GM19395 (cell line): ENCODE data around the gene EML2.

Experiments used
- ATAC-seq: cut with Tn5 transposase; IDR thresholded peaks from one replicate; pipeline ENCODE4 v1.9.1; 2021; ENCODE audit warnings: mild to moderate bottlenecking, moderate library complexity; ENCODE audit not compliant: unreplicated experiment

EML2 gene

DNA sequence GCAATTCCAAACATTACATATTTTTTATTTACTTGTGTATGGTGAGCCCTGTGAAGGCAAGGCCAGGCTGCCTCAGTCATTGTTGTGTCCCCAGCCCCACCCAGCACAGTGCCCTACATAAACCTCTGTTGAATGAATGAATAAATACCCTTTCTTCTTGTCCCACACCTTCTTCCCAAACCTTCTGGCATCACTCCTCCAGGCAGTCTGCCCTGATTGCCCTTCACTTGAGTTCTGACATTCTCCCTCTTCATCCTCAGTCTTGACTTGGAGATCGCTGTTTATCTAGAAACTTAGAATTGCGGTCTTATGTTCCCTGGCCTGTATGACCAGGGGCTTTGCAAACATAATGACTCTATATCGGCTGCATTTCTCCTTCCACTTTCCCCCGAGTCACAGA lies 49.4 kb downstream of the EML2 start:
- ATAC-seq, result no peak

DNA sequence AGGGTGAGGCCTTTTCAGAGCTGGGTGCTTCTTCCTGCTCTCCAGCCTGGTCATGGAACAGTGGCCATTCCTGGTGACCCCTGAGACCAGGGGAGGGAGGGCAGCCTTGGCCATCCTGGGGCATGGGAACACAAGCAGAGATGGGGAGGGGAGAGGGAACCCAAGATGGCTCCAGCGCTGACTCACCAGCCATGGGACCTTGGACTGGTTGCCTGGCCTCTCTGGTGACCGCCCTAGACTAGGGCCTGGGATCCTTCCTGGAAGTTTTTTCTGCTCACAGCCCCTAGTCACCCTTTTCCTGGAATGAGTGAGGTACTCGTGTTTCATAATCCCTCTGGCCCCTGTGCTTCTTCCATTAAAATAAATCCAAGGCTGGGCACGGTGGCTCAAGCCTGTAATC lies 51.3 kb downstream of the EML2 start:
- ATAC-seq, result no peak

- ATAC-seq, result no peak
These were observed 54.0 kb downstream of the EML2 start for GRCh38 chr19:45585158-45585577.

DNA sequence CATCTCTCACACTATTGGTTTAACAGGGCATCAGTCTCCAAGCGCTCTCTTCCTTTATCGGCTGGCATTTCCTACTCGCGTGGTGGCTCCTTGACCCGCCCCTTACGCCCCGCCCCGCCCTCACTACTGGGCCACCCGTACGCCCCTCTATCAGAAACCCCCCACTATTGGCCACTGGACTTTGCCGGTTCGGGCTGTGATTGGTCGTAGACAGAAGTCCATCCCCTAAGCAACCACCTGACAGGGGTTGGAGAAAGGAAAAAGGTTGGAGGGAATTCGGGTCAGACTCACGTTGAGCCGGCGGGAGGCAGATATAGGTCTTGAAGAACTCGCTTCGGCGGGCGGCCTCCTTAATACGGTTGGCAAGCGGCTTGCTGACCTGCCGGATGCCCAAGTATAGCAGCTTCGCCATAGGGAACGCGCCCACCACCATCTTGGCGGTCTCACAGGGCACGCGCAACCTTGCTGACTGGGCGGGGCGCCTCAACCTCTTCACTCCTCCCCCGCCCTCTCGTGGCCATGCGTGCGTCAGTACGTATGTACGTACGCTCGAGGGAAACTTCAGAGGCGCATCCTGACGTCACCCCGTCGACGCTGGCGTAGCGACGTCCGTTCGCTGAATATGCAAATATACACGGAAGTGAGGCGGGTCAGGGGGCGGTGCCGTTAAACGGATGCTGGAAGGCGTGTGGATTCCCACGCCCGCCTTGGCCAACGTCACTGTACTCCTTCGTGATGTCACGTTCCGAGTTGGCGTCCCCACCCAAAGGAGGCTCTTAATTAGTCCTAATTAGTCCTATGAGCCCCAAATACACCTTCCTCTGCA lies 54.7 kb downstream of the EML2 start, which contains the start of gene OPA3:
Gene OPA3, minus strand, starts transcription at position 471 of the 826 bp plus-strand sequence. Its CDS starts 38 bp downstream, at position 433.
- ATAC-seq, result peak; percentile 88

DNA sequence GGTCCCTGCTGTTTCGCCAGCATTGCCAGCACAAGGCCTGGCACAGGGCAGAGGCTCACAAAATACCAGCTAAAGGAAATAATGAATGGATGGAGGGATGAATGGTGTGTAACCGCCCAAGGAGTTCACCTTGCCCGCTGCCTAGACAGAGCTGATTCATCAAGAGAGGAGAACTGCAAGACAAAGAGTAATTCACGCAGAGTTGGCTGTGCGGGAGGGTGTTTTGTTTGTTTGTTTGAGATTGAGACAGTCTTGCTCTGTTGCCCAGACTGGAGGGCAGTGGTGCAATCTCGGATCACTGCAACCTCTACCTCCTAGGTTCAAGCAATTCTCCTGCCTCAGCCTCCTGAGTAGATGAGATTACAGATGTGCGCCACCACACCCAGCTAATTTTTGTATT lies 57.6 kb downstream of the EML2 start:
- ATAC-seq, result no peak

- ATAC-seq, result no peak
These were observed 60.3 kb downstream of the EML2 start for GRCh38 chr19:45578861-45579260.

- ATAC-seq, result no peak
These were observed 61.9 kb downstream of the EML2 start for GRCh38 chr19:45577111-45577905.

DNA sequence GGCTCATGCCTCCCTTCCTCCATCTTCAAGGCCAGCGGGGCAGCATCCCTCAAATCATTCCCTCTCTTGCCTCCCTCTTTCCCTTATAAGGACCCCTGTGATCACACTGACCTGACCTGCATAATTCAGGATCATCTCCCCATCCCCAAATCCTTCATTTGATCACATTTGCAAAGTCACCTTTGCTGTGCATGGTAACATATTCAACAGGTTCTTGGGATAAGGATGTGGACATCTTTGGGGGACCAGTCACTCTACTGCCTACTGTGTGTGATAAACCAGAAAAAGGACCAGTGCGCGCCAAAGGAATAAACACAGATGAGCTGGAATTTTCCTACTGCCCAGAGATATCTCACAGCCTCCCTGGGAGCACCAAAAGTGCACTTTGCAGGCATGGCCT lies 62.5 kb downstream of the EML2 start:
- ATAC-seq, result no peak

DNA sequence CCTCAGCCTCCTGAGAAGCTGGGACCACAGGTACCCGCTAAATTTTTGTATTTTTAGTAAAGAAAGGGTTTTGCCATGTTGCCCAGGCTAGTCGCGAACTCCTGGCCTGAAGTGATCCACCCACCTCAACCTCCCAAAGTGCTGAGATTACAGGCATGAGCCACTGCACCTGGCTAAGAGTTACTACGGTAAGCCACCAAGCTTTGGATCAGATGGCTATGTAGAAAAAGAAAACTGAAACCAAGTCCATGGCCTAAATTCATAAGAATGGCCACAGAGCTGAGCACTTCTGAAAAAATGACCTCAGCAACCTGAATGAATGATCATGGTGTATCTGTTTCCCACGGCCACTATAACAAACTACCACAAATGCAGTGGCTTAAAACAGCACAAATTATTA lies 64.0 kb downstream of the EML2 start:
- no peak for ATAC-seq

- ATAC-seq, result no peak
These were observed 64.7 kb downstream of the EML2 start for GRCh38 chr19:45574526-45574925.

DNA sequence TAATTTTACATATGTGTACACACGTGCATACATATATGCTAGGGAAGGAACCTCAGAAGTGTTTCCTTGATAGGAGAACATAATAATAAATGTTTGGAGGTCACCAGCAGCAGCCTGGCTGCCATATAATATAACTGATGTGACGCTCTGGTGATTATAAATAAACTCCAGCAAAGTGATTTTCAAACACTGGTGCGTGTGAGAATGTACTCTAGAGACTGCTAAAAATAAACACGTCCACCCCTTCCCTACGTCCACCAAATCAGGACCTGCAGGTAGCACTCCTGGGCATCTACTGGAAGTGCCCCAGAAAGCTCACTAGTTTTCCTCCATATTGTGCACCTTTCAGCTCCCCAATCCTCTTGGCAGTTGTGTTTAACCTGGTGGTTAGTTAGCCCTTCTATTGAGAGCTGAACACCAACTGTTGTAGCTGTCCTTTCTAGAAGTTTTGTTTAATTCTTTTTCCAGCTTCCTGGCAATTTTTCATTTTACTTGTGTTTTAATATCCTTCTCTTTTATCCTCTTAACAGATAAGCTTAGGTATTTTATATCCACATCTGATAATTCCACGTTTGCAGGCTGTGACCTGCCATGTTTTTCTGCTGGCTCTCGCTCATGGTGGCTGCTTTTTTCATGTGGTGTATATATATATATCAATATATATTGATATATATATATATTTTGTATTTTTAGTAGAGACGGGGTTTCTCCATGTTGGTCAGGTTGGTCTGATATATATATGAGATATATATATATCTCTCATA lies 67.6 kb downstream of the EML2 start:
- no peak for ATAC-seq

DNA sequence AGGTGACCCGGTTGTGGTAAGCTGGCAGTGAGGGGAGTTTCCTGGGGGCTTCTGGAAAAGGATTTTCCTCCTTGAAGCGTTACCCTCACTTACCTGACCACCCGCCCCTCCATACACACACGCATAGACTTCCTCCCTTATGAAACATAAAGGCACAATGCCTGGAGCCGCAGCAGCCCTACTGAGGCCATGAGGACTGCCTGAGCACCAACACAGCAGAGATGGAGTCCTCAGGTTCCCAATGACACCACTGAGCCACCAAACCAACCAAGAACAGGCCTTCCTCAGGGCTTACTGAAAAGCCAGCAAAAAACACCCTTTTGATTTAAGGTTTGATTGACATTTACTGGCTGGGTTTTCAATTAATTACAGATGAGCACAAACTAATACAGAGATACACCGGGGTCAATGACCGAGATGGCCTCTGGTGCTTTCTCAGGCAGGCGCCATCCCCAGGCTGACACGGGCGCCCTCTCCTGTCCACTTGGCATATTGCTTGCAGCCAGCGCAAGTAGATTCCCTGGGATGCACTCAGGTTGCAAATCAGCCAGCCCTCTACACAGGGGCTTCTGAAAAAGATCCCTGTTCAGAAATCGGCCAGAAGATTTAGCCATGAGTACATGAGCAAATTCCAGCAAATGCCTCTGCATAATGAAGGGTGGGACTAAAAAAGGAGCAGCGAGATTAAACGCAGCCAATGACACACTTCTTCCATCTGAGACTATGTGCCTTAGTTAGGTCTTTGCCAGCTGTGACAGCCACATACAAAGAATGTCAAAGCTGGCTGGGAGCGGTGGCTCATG lies 69.4 kb downstream of the EML2 start:
- ATAC-seq, result no peak

DNA sequence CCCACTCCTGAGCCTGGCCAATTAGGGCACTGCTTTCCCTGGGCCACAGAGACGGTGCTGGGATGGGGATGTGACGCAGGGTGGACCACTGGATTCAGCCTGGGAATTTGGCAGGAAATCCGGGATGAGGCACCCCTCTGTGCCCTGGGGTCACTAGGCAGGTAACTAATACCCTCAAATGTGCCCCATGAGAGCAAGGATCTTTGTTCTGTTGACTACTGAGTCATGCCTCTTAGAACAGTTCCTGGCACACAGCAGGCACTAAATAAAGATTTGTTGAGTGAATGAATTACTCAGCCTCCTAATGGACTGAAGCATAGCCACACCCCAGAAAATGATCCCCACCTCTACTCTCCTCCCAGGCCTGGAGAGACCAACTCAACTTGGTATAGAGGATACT lies 70.5 kb downstream of the EML2 start:
- ATAC-seq, result no peak

- no peak for ATAC-seq
These were observed 71.6 kb downstream of the EML2 start for GRCh38 chr19:45567609-45568008.

DNA sequence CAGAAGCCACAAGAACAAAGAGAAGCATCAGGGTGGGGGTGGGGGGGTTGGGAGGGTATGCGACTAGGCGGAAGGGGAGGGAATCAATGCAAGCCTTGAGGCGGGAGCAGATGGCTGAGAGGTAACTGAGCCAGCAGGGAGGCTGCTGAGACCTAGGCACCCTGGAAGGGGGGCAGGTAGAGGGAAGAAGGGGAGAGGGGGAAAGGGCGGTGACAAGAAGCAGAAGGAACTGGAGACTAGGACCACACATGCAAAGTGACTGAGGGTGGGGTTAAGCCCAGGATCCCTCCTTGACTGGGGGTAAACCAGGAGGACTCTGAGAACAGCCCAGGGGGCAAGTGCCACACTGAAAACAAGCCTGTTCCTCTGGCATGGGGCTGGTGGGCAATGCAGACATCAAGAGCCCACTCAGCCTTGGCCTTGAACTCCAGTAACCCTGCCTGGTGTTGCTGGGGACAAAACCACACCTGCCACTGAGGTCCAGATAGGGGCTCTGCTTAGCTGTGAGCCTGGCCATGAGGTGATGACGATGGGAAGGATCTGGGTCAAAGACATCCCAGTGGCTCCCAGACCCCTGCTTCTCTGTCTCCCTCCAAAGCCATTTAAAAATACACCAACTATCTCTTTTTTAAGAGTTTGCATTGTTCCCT lies 74.9 kb downstream of the EML2 start:
- no peak for ATAC-seq

- no peak for ATAC-seq
These were observed 78.5 kb downstream of the EML2 start for GRCh38 chr19:45560686-45561085.

DNA sequence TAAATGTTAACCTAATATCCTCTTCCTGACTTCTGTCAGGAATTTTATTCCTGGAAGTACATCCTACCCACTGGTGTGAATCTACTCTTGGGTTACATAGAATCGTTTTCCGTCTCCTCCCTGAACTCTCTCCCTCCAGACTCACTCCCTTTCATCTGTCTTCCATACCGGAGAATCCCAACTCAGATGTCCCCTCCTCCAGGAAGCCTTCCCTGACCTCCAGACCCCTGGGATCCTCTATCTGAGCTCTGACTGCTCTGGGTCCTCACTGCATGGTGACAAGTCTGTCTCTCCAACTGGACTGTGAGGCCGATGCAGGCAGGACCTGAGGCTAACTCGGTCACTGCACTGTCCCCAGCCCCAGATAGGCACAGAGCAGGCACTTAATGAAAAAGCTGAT lies 79.2 kb downstream of the EML2 start:
- no peak for ATAC-seq
